Upper lobe of right lung (tissue), 1 donor: ENCODE measurements around the gene C11orf71. TPM values are rescaled to one million over a fixed set of nuclear protein-coding genes. Genes with fewer than 3 reads are reported as not detected.

ENCODE experiments used
- ATAC-seq: fragments of 200-7000 bp; cut with Tn5 transposase; one replicate; pipeline ENCODE4 v1.9.1; 2020; ENCODE audit warnings: mild to moderate bottlenecking, moderate library complexity
- DNase-seq: peaks from one replicate; pipeline ENCODE4 v3.0.0-alpha.2; 2020
- H3K27ac ChIP-seq: fragments of 200-600 bp; one replicate; pipeline ENCODE4 v1.8.0; 2022
- H3K27me3 ChIP-seq: fragments of 200-600 bp; one replicate; pipeline ENCODE4 v1.8.0; 2022; ENCODE audit warnings: mild to moderate bottlenecking
- H3K36me3 ChIP-seq: fragments of 200-600 bp; one replicate; pipeline ENCODE4 v1.8.0; 2022
- H3K4me1 ChIP-seq: fragments of 200-600 bp; one replicate; pipeline ENCODE4 v1.8.0; 2022
- H3K4me3 ChIP-seq: fragments of 200-600 bp; one replicate; pipeline ENCODE4 v1.8.0; 2022; ENCODE audit warnings: mild to moderate bottlenecking
- H3K9me3 ChIP-seq: fragments of 200-600 bp; one replicate; pipeline ENCODE4 v1.8.0; 2022
- intact Hi-C: fragments of 100-400 bp; cut with DNase I; formaldehyde crosslinking; loops from one replicate; pipeline ENCODE4 v1.11.0; 2022
- total RNA-seq: library from RNA; stranded (reverse); fragmentation: NEBNext Ultra II Directional; extraction: Animal tissue kit (Norgen Biotek cat#: 25700); gene quantifications from one replicate; pipeline ENCODE4 v1.2.1, GENCODE V29; 2021
- TF ChIP-seq, protein P1 (sequence below): fragments of 200-600 bp; IDR thresholded peaks from one replicate; pipeline ENCODE4 v1.8.0; 2022; ENCODE audit warnings: antibody characterized with exemption
- donor health status: DM: no; HTN: yes; CAD: no; lungs with severe emphysema.

The C11orf71 gene
- total RNA-seq, 1 donor from 2014 or later, result 8.1 TPM

- no peaks in the 10 kb centered on the region for H3K36me3 ChIP-seq
- intact Hi-C loops, result no loop called here
- no peaks in the 10 kb centered on the region for H3K27me3 ChIP-seq
- no peak overlapping the region for H3K27ac ChIP-seq
- ATAC-seq (no peak), DNase-seq (no peak)
- no peaks in the 10 kb centered on the region for H3K9me3 ChIP-seq
- no peak overlapping the region for H3K4me3 ChIP-seq
- TF ChIP-seq, protein P1, sequence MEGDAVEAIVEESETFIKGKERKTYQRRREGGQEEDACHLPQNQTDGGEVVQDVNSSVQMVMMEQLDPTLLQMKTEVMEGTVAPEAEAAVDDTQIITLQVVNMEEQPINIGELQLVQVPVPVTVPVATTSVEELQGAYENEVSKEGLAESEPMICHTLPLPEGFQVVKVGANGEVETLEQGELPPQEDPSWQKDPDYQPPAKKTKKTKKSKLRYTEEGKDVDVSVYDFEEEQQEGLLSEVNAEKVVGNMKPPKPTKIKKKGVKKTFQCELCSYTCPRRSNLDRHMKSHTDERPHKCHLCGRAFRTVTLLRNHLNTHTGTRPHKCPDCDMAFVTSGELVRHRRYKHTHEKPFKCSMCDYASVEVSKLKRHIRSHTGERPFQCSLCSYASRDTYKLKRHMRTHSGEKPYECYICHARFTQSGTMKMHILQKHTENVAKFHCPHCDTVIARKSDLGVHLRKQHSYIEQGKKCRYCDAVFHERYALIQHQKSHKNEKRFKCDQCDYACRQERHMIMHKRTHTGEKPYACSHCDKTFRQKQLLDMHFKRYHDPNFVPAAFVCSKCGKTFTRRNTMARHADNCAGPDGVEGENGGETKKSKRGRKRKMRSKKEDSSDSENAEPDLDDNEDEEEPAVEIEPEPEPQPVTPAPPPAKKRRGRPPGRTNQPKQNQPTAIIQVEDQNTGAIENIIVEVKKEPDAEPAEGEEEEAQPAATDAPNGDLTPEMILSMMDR, result no peak
- H3K4me1 ChIP-seq, result no peaks in the 10 kb centered on the region
These were observed 22.6 kb downstream of the C11orf71 start for GRCh38 chr11:114377612-114378267.

- Histone ChIP-seq H3K27ac (no peak overlapping the region), H3K27me3 (no peaks in the 10 kb centered on the region), H3K4me1 (no peaks in the 10 kb centered on the region), H3K4me3 (no peak overlapping the region), H3K36me3 (no peaks in the 10 kb centered on the region), H3K9me3 (no peaks in the 10 kb centered on the region)
- intact Hi-C loops, result no loop called here
- no peak for ATAC-seq
- TF ChIP-seq, protein P1, result no peak
- DNase-seq, result no peak
These were observed 25.3 kb downstream of the C11orf71 start for GRCh38 chr11:114375052-114375451.

GRCh38 chr11:114368918-114369680 is 31.2 kb downstream of the C11orf71 start:
- no peak overlapping the region for H3K27ac ChIP-seq
- no peaks in the 10 kb centered on the region for H3K4me1 ChIP-seq
- H3K27me3 ChIP-seq, result peaks cover 7% of the 10 kb centered on the region
- intact Hi-C loops, result no loop called here
- TF ChIP-seq, protein P1, result no peak
- no peak for DNase-seq
- H3K36me3 ChIP-seq, result no peaks in the 10 kb centered on the region
- no peak for ATAC-seq
- no peaks in the 10 kb centered on the region for H3K9me3 ChIP-seq
- H3K4me3 ChIP-seq, result no peak overlapping the region

GRCh38 chr11:114367244-114367957 is 32.9 kb downstream of the C11orf71 start:
- Histone ChIP-seq H3K4me1 (no peaks in the 10 kb centered on the region), H3K36me3 (no peaks in the 10 kb centered on the region), H3K4me3 (no peak overlapping the region), H3K9me3 (no peaks in the 10 kb centered on the region), H3K27me3 (peaks cover 7% of the 10 kb centered on the region), H3K27ac (no peak overlapping the region)
- TF ChIP-seq, protein P1, result no peak
- DNase-seq (no peak), ATAC-seq (no peak)
- intact Hi-C loops, result no loop called here

GRCh38 chr11:114366331-114367243 is 33.7 kb downstream of the C11orf71 start:
- no peak overlapping the region for H3K4me3 ChIP-seq
- H3K27ac ChIP-seq, result no peak overlapping the region
- ATAC-seq, result no peak
- no peaks in the 10 kb centered on the region for H3K36me3 ChIP-seq
- H3K27me3 ChIP-seq, result peaks cover 7% of the 10 kb centered on the region
- intact Hi-C loops, result no loop called here
- DNase-seq, result no peak
- H3K9me3 ChIP-seq, result no peaks in the 10 kb centered on the region
- H3K4me1 ChIP-seq, result no peaks in the 10 kb centered on the region
- TF ChIP-seq, protein P1, result no peak
